ENCODE results near the gene RERG.

DNA sequence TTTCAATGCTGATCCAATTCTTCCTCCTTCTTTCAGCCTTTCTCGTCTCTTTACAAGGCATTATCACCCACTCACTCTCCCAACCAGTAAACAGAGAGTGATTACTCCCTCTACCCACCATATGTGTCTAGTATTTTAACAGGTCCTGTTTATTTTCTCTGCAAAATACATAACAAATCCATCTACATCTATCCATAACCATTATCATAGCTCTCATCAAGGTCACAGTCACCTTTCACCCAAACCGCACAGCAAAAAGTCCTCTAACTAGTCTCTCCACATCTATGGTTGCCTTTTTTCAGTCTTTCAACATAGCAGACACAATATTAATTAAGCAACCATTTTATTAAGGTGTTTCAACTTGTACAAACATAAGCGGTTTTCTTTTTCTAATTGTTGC, 21.9 kb upstream of the RERG start:
- TF ChIP-seq, protein P1, sequence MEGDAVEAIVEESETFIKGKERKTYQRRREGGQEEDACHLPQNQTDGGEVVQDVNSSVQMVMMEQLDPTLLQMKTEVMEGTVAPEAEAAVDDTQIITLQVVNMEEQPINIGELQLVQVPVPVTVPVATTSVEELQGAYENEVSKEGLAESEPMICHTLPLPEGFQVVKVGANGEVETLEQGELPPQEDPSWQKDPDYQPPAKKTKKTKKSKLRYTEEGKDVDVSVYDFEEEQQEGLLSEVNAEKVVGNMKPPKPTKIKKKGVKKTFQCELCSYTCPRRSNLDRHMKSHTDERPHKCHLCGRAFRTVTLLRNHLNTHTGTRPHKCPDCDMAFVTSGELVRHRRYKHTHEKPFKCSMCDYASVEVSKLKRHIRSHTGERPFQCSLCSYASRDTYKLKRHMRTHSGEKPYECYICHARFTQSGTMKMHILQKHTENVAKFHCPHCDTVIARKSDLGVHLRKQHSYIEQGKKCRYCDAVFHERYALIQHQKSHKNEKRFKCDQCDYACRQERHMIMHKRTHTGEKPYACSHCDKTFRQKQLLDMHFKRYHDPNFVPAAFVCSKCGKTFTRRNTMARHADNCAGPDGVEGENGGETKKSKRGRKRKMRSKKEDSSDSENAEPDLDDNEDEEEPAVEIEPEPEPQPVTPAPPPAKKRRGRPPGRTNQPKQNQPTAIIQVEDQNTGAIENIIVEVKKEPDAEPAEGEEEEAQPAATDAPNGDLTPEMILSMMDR (IDR thresholded peaks at IDR 0.05 in 4 of 5, conservative IDR thresholded peaks at IDR 0.05 in 1 of 5), result no peak
- TF ChIP-seq POLR2A (IDR thresholded peaks at IDR 0.05), result no peak

All from gastrocnemius medialis (tissue), 4 donors.